HEK293 (cell line): Measurements from ENCODE around the gene FSCN2.

Source experiments
- CTCF ChIA-PET: fragments of 350-600 bp; formaldehyde crosslinking; extraction: SDS; loops from one replicate; lab custom pipeline; 2021; ENCODE audit warnings: antibody characterized with exemption; lab: Yijun Ruan, JAX
- POLR2A ChIA-PET: fragments of 300-600 bp; formaldehyde crosslinking; extraction: SDS; loops from one replicate; lab custom pipeline; 2020; ENCODE audit warnings: antibody characterized with exemption, inconsistent platforms; lab: Yijun Ruan, JAX
- H3K27ac ChIP-seq: fragments of 200-500 bp; sonication (Bioruptor generic); 2 replicates; pipeline ENCODE4 v1.5.1; 2014; ENCODE audit warnings: low read depth, low read length, control low read depth, inconsistent platforms; ENCODE audit errors: extremely low read depth
- H3K36me3 ChIP-seq, 2 experiments: fragments of 200-500 bp in 1 of 2; sonication (Bioruptor generic) in 1 of 2; 1 replicate in 1 of 2; 2 replicates in 1 of 2; pipeline ENCODE4 v1.5.1; 2014 to 2017; ENCODE audit warnings: inconsistent platforms in 2 of 2, low read length in 2 of 2; ENCODE audit not compliant: control insufficient read depth in 2 of 2, insufficient read depth in 1 of 2
- H3K4me1 ChIP-seq: fragments of 200-500 bp; sonication (Bioruptor generic); 2 replicates; pipeline ENCODE4 v1.5.1; 2014; ENCODE audit warnings: mild to moderate bottlenecking, low read length, inconsistent platforms; ENCODE audit not compliant: control insufficient read depth, insufficient read depth
- H3K4me3 ChIP-seq: 2 replicates; pipeline ENCODE4 v1.5.1; 2011; ENCODE audit warnings: low read depth, mild to moderate bottlenecking, control low read depth, low read length, moderate library complexity
- H3K9me3 ChIP-seq: fragments of 200-500 bp; sonication (Bioruptor generic); 2 replicates; pipeline ENCODE4 v1.5.1; 2014; ENCODE audit warnings: low read depth, low read length, inconsistent platforms; ENCODE audit not compliant: control insufficient read depth, insufficient read depth
- BCL11A ChIP-seq: fragments of 450-650 bp; formaldehyde crosslinking; IDR thresholded peaks from 2 replicates; pipeline ENCODE4 v1.5.1; 2016; ENCODE audit warnings: low read depth, missing biosample characterization, missing genetic modification characterization
- BCL11B ChIP-seq: fragments of 450-650 bp; formaldehyde crosslinking; IDR thresholded peaks from 2 replicates; pipeline ENCODE4 v1.5.1; 2016; ENCODE audit warnings: low read depth, missing biosample characterization, missing genetic modification characterization
- GLI2 ChIP-seq: fragments of 450-650 bp; formaldehyde crosslinking; IDR thresholded peaks from 2 replicates; pipeline ENCODE4; 2017; ENCODE audit warnings: missing biosample characterization, missing genetic modification characterization, low read depth, borderline replicate concordance
- KLF17 ChIP-seq: fragments of 450-650 bp; formaldehyde crosslinking; IDR thresholded peaks from 2 replicates; pipeline ENCODE4 v1.5.1; 2016; ENCODE audit warnings: missing biosample characterization, missing genetic modification characterization
- KLF8 ChIP-seq: fragments of 450-650 bp; formaldehyde crosslinking; IDR thresholded peaks from 2 replicates; pipeline ENCODE4 v1.5.1; 2016; ENCODE audit warnings: missing biosample characterization, missing genetic modification characterization
- KLF9 ChIP-seq: fragments of 450-650 bp; formaldehyde crosslinking; IDR thresholded peaks from 2 replicates; pipeline ENCODE4 v1.5.1; 2016; ENCODE audit warnings: missing biosample characterization, missing genetic modification characterization, low read depth
- OSR2 ChIP-seq: fragments of 450-650 bp; formaldehyde crosslinking; IDR thresholded peaks from 2 replicates; pipeline ENCODE4 v1.5.1; 2016; ENCODE audit warnings: missing biosample characterization, missing genetic modification characterization
- PRDM6 ChIP-seq: fragments of 450-650 bp; formaldehyde crosslinking; IDR thresholded peaks from 2 replicates; pipeline ENCODE4 v1.5.1; 2017; ENCODE audit warnings: missing biosample characterization, missing genetic modification characterization
- SCRT2 ChIP-seq: fragments of 450-650 bp; formaldehyde crosslinking; IDR thresholded peaks from 2 replicates; pipeline ENCODE4 v1.5.1; 2016; ENCODE audit warnings: missing biosample characterization, missing genetic modification characterization
- SETDB1 ChIP-seq: IDR thresholded peaks from one replicate; pipeline ENCODE4 v1.6.1; 2017; ENCODE audit warnings: mild to moderate bottlenecking, low read length, moderate library complexity, mixed read lengths; ENCODE audit not compliant: insufficient read length
- SP2 ChIP-seq: fragments of 450-650 bp; formaldehyde crosslinking; IDR thresholded peaks from 2 replicates; pipeline ENCODE4 v1.5.1; 2016; ENCODE audit warnings: missing biosample characterization, missing genetic modification characterization
- SP7 ChIP-seq: fragments of 450-650 bp; formaldehyde crosslinking; IDR thresholded peaks from 2 replicates; pipeline ENCODE4 v1.5.1; 2016; ENCODE audit warnings: missing biosample characterization, missing genetic modification characterization
- TRIM28 ChIP-seq: IDR thresholded peaks from 2 replicates; pipeline ENCODE4 v1.6.1; 2011; ENCODE audit warnings: low read length, control low read depth, borderline replicate concordance
- YY2 ChIP-seq: fragments of 450-650 bp; formaldehyde crosslinking; IDR thresholded peaks from 2 replicates; pipeline ENCODE4 v1.5.1; 2016; ENCODE audit warnings: missing biosample characterization, missing genetic modification characterization
- ZBTB11 ChIP-seq: fragments of 450-650 bp; formaldehyde crosslinking; conservative IDR thresholded peaks from 2 replicates; pipeline ENCODE4 v1.5.1; 2016; ENCODE audit warnings: low read depth, missing biosample characterization, missing genetic modification characterization
- ZBTB48 ChIP-seq: fragments of 450-650 bp; formaldehyde crosslinking; IDR thresholded peaks from 2 replicates; pipeline ENCODE4 v1.5.1; 2016; ENCODE audit warnings: missing biosample characterization, missing genetic modification characterization
- ZBTB7A ChIP-seq: fragments of 450-650 bp; formaldehyde crosslinking; IDR thresholded peaks from 2 replicates; pipeline ENCODE4 v1.5.1; 2016; ENCODE audit warnings: low read depth, missing biosample characterization, missing genetic modification characterization
- ZBTB8A ChIP-seq: fragments of 450-650 bp; formaldehyde crosslinking; IDR thresholded peaks from 2 replicates; pipeline ENCODE4 v1.5.1; 2016; ENCODE audit warnings: missing biosample characterization, missing genetic modification characterization
- ZEB2 ChIP-seq: fragments of 450-650 bp; formaldehyde crosslinking; IDR thresholded peaks from 2 replicates; pipeline ENCODE4 v1.5.1; 2016; ENCODE audit warnings: missing biosample characterization, missing genetic modification characterization
- ZFP37 ChIP-seq: fragments of 450-650 bp; formaldehyde crosslinking; IDR thresholded peaks from 2 replicates; pipeline ENCODE4 v1.5.1; 2016; ENCODE audit warnings: missing biosample characterization, missing genetic modification characterization
- ZFP69B ChIP-seq: fragments of 450-650 bp; formaldehyde crosslinking; IDR thresholded peaks from 2 replicates; pipeline ENCODE4 v1.5.1; 2016; ENCODE audit warnings: missing biosample characterization, missing genetic modification characterization
- ZIC2 ChIP-seq: fragments of 450-650 bp; formaldehyde crosslinking; IDR thresholded peaks from 2 replicates; pipeline ENCODE4 v1.5.1; 2016; ENCODE audit warnings: missing biosample characterization, missing genetic modification characterization
- ZNF391 ChIP-seq: fragments of 450-650 bp; formaldehyde crosslinking; IDR thresholded peaks from 2 replicates; pipeline ENCODE4 v1.5.1; 2016; ENCODE audit warnings: low read depth, missing biosample characterization, missing genetic modification characterization, borderline replicate concordance
- ZNF416 ChIP-seq: fragments of 450-650 bp; formaldehyde crosslinking; IDR thresholded peaks from 2 replicates; pipeline ENCODE4 v1.5.1; 2016; ENCODE audit warnings: missing biosample characterization, missing genetic modification characterization
- ZNF510 ChIP-seq: fragments of 450-650 bp; formaldehyde crosslinking; IDR thresholded peaks from 2 replicates; pipeline ENCODE4 v1.5.1; 2018; ENCODE audit warnings: mild to moderate bottlenecking, missing genetic modification characterization, missing biosample characterization; ENCODE audit not compliant: insufficient replicate concordance
- ZNF548 ChIP-seq: fragments of 450-650 bp; formaldehyde crosslinking; IDR thresholded peaks from 2 replicates; pipeline ENCODE4 v1.5.1; 2016; ENCODE audit warnings: missing biosample characterization, missing genetic modification characterization
- ZNF629 ChIP-seq: fragments of 450-650 bp; formaldehyde crosslinking; IDR thresholded peaks from 2 replicates; pipeline ENCODE4 v1.5.1; 2017; ENCODE audit warnings: missing biosample characterization, missing genetic modification characterization
- ZNF645 ChIP-seq: fragments of 450-650 bp; formaldehyde crosslinking; IDR thresholded peaks from 2 replicates; pipeline ENCODE4; 2016; ENCODE audit warnings: missing biosample characterization, missing genetic modification characterization
- ZNF843 ChIP-seq: fragments of 450-650 bp; formaldehyde crosslinking; IDR thresholded peaks from 2 replicates; pipeline ENCODE4 v1.5.1; 2016; ENCODE audit warnings: missing biosample characterization, missing genetic modification characterization
- ZXDB ChIP-seq: fragments of 450-650 bp; formaldehyde crosslinking; IDR thresholded peaks from 2 replicates; pipeline ENCODE4 v1.5.1; 2016; ENCODE audit warnings: missing biosample characterization, missing genetic modification characterization

The FSCN2 gene

GRCh38 chr17:81513372-81513752 lies 14.8 kb upstream of the FSCN2 start (continued):
- TF ChIP-seq KLF9 (tag by site-specific recombination) = peak; percentile 79
- 0 out of 2 replicates have a peak, but pooled peaks have one; percentile 95 for TF ChIP-seq ZBTB48 (tag by site-specific recombination)
- no peak for TF ChIP-seq ZNF391 (tag by site-specific recombination)
- TF ChIP-seq SCRT2 (tag by site-specific recombination) = peak; percentile 82
- 0 out of 2 replicates have a peak, but pooled peaks have one; percentile 14 for TF ChIP-seq ZBTB11 (tag by site-specific recombination)
- TF ChIP-seq ZBTB7A (tag by site-specific recombination) = peak; percentile 95; the same call in 1 of the 2 replicates
- 0 out of 2 replicates have a peak, but pooled peaks have one; percentile 26 for TF ChIP-seq ZNF843
- TF ChIP-seq ZIC2 = peak; percentile 40
- peak; percentile 87 for TF ChIP-seq ZEB2 (tag by site-specific recombination)
- TF ChIP-seq YY2 = 0 out of 2 replicates have a peak, but pooled peaks have one; percentile 13
- TF ChIP-seq KLF17 (tag by site-specific recombination) = 0 out of 2 replicates have a peak, but pooled peaks have one; percentile 54
- no peak for TF ChIP-seq TRIM28
- TF ChIP-seq SP2 = peak; percentile 30

GRCh38 chr17:81513753-81514488 lies 14.3 kb upstream of the FSCN2 start:
- Histone ChIP-seq H3K9me3 (no peaks in the 10 kb centered on the region), H3K4me1 (peaks cover 17% of the 10 kb centered on the region), H3K36me3 (peaks cover 12 to 34% of the 10 kb centered on the region in 2 experiments), H3K4me3 (peak overlapping the region; percentile 72), H3K27ac (peak overlapping the region; percentile 100)
- POLR2A ChIA-PET = interaction anchor here (0.6 to 9.9 kb wide), 13 partner anchors 11 to 222 kb away, joined by 3 to 85 read pairs (median 4); partner anchors contain the start of genes ARL16, BAHCC1, CCDC137 and FAAP100
- CTCF ChIA-PET = interaction anchor here (1.1 kb wide), 1 partner anchor 88 kb away, joined by 4 read pairs; no protein-coding TSS in a partner anchor
- TF ChIP-seq KLF9 (tag by site-specific recombination) (peak; percentile 16; the same call in 1 of the 2 replicates), GLI2 (tag by site-specific recombination) (no peak), ZNF629 (tag by site-specific recombination) (peak; percentile 85), KLF8 (tag by site-specific recombination) (0 out of 2 replicates have a peak, but pooled peaks have one; percentile 34), ZXDB (tag by site-specific recombination) (peak; percentile 24; the same call in 1 of the 2 replicates), BCL11A (tag by site-specific recombination) (peak; percentile 15; the same call in 1 of the 2 replicates), ZNF510 (tag by site-specific recombination) (no peak), OSR2 (no peak), ZNF416 (no peak), SETDB1 (no peak), ZNF645 (tag by site-specific recombination) (no peak), ZBTB8A (tag by site-specific recombination) (peak; percentile 19), SCRT2 (tag by site-specific recombination) (peak; percentile 12; the same call in 1 of the 2 replicates), ZFP37 (tag by site-specific recombination) (peak; percentile 31; the same call in 1 of the 2 replicates), PRDM6 (tag by site-specific recombination) (no peak), ZBTB48 (tag by site-specific recombination) (0 out of 2 replicates have a peak, but pooled peaks have one; percentile 56), BCL11B (tag by site-specific recombination) (peak; percentile 81; the same call in 1 of the 2 replicates), ZNF548 (no peak), ZFP69B (tag by site-specific recombination) (no peak), SP7 (tag by site-specific recombination) (0 out of 2 replicates have a peak, but pooled peaks have one; percentile 4)
